GM18499 (cell line): ENCODE data around the gene PNKP.

Experiments
- ATAC-seq: cut with Tn5 transposase; IDR thresholded peaks from one replicate; pipeline ENCODE4 v1.9.1; 2021; ENCODE audit warnings: moderate number of reproducible peaks; ENCODE audit not compliant: insufficient read depth, unreplicated experiment

PNKP gene

DNA sequence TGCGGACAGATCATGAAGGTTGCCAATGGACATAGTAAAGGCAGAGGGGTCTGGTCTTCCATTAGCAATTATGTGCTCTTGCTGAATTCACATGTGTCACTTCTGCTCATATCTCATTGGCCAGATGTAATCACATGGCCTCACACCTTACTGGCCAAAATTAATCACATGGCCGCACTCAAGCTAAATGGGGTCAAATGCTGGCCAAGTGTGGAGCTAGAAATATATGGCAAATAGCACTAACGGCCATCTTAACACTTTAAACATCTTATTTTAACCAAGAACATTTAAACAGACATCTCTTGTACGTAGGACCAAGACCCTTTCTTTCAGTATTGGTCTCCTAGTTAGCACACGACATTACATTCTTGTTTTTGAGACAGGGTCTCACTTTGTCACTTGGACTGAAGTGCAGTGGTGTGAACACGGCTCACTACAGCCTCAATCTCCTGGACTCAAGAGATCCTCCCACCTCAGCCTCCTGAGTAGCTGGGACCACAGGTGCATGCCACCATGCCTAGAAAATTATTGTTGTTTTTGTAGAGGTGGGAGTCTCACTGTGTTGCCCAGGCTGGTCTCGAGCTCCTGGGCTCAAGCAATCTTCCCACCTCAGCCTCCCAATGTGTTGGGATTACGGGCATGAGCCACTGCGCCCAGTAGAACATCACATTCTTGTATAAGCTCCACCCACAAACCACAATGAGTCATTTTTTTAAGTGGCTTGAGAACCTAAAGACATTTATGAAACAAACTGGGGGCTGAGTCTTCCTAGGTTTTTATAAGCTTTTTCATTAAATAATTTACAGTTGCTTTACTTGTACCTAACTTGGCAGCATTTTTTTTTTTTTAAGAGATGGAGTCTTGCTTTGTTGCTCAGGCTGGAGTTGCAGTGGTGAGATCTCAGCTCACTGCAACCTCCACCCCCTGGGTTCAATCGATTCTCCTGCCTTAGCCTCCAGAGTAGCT is 19.4 kb downstream of the PNKP start:
- ATAC-seq, result no peak

DNA sequence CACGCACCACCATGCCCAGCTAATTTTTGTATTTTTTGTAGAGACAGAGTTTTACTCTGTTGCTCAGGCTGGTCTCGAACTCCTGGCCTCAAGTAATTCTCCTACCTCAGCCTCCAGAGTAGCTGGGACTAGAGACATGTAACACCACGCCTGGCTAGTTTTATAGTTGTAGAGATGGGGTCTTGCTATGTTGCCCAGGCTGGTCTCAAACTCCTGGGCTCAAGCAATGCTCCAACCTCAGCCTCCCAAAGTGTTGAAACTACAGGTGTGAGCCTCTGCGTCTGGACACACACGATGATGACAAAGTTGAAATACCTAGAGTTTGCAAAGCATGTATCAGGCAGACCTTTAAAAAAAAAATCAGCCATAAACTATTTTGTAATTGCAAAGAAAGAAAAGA is 21.0 kb downstream of the PNKP start:
- ATAC-seq, result no peak

DNA sequence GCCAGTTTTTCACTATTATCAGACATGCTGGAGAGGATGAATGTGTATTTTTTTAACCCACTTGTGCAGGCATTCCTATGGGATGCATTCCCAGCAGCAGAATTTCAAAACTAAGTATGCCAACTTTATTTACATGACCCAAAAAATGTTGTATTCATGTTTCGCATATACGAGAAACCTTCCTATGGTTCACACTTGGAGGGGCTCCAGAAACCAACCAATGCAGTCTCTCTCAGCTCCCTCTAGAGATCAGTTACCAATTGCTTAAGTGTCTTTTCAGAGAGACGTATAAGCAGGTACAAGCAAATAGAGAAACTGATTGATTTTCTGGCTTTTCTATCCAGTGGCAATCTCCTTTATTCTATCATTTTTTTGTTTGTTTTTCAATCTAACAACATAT is 22.0 kb downstream of the PNKP start:
- no peak for ATAC-seq

DNA sequence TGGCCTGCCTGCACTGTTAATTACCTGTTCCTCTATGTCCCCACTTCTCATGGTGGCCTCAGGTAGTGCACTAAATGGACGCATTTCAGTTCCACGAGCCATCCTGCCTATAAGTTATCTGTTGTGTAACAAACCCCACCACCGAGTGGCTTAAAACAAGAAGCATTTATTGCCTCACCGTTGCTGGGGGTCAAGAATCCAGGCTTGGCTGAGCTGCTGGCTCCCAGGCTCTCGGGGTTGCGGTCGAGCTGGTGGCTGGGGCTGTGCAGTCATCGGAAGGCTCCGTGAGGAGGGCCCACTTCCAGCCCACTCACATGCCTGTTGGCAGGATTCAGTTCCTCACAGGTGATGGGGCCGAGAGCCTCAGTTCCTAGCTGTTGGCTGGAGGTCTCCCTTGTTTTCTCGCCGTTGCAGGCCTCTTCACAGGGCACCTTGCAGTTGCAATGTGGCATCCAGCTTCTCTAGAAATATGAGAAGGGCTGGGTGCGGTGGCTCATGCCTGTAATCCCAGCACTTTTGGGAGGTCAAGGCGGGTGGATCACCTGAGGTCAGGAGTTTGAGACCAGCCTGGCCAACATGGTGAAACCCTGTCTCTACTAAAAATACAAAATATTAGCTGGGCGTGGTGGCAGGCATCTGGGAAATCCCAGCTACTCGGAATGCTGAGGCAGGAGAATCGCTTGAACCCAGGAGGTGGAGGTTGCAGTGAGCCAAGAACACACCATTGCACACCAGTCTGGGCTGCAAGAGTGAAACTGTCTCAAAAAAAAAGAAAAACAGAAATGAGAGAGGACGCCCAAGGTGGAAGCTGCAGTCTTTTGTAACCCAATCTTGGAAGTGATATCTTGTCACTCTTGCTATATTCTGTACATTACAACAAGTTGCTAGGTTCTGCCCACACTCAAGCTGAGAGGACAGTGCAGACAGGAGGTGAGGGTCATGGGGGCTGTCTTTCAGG is 23.0 kb downstream of the PNKP start:
- ATAC-seq, result no peak

DNA sequence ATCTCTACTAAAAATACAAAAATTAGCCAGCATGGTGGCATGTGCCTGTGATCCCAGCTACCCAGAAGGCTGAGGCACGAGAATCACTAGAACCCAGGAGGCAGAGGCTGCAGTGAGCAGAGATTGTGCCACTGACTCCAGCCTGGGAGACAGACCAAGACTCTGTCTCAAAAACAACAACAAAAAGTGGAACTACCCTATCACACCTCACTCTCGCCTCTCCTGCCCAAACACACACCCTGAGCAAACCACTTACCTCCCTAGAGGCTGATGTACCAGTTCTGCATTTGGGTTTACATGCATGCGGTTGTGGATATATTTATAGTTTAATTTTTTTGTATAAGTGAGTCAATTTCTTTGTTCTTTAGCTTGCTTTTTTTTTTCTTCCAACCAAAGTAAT is 24.1 kb downstream of the PNKP start:
- ATAC-seq, result no peak

DNA sequence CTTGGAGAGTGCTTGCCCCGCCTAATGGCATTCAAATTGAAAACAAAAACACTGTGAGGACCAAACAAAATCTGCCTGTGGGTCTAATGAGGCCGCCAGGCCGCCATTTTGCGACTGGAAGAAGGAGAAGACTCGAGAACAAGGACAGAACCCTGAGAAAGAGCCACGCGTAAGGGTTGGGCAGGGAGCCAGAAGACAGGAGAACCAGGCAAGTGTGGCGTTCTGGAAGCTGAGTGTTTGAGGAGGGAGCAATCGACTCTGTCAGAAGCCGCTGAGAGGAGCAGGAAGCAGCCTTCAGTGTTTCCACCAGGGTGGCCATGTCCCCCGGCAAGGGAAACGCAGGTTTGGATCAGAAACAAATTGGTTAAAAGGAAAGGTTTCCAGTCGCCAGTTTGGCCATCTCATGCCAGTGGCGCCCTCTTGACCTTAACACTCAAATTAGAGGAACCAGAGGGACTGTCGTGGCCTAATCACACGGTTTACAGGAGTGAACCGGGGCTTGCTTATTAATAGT is 26.6 kb downstream of the PNKP start:
- no peak for ATAC-seq

DNA sequence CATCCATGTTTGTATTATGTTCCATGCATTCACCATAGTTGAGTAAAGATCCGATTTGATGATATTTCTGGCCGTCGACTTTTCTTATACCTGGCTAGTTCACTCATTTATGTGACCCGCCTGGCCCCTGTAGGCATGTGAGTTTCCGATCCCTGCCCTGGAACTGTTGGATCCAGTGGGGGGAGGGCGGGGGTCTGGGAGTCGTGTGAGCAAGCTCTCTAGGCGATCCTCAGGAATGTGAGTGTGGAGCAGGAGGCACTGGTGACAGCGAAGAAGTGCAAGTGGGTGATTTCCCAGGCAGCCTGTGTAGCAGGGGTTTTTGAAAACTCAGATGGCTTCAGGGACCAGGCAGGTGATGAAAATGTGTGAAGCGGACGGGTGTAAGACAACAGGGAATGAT is 27.1 kb downstream of the PNKP start:
- ATAC-seq, result no peak

DNA sequence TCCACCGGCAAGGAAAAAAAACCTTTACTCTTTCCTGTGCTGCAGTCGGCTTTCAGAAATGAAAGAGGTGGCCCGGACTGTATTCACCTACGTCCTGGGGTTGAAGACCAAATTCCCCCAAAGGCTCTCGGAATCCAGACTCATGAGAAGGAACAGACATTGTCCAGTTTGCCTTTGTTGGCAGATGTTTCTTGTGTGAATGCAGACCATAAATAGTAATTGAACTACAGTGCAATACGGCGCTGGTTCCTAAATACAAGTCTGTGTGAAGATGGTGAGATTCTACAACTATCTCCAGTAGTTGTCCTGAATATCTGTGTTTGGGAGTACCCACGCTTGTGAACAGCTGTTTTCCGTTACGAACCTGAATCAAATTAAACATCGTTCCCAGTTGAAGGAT is 27.7 kb downstream of the PNKP start:
- no peak for ATAC-seq

DNA sequence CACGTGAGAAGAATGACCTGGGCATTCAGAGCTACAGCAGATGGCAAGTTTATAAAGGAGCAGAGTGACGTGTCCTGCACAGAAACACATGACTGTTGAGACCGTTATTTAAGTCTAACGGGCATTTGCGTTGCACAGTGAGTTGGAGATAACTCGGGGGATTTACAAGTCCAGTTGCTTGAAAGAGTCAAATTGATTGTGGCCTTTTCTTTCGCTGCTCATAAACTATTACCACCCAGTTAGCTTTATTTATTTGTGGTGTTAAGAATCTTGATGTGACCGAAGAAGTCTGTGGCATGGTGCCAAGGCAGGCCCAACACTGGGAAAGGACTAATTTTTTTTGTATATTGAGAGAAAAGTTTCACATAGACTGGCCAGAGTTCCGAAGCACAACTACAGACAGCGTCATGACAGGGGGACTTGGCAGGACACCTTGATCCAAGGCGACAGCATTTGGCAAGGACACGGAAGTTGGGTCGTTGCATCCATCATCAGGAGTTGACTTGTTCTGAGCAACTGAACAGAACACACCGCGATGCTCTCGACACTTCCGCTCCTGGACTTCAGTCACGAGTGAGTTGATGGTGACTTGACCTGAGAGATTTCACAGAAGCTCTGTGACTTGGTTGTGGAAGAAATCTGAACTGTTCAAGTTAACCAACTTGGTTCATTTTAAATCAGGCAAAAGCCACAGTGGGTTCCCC is 28.3 kb downstream of the PNKP start:
- ATAC-seq, result no peak

DNA sequence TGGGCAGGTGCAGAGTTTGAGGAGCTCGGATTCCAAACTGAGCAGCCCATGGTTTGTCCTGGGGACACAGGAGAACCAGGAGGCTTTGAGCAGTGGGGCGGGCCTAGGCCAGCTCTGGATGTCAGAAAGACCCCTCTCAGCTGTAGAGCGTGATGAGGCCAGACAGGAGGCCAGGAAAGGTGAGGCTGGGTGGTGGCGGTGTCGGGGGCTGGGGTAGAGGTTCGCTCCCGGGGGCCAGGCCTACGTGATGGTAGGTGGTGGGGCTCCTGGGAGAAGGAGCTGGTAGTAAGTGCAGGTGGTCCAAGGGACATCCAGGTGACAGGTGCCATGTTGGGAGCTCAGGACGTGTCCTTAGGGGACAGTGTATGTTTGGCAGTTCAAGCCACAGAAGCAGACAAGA is 30.0 kb downstream of the PNKP start:
- no peak for ATAC-seq

DNA sequence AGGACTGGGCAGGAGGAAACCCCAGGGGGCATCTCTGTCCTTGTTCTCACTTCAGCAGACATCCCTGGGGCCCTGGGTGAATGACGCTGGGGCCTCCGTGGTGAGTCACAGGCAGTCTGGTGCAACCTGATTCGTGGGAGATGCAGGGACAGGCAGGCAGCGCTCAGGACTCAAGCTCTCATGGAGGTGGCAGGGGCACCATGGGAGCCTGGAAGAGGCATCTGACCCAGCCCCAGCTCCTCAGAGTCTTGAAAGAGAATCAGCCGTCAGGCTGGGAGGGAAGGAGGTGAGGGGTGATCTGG is 30.4 kb downstream of the PNKP start:
- ATAC-seq, result no peak

DNA sequence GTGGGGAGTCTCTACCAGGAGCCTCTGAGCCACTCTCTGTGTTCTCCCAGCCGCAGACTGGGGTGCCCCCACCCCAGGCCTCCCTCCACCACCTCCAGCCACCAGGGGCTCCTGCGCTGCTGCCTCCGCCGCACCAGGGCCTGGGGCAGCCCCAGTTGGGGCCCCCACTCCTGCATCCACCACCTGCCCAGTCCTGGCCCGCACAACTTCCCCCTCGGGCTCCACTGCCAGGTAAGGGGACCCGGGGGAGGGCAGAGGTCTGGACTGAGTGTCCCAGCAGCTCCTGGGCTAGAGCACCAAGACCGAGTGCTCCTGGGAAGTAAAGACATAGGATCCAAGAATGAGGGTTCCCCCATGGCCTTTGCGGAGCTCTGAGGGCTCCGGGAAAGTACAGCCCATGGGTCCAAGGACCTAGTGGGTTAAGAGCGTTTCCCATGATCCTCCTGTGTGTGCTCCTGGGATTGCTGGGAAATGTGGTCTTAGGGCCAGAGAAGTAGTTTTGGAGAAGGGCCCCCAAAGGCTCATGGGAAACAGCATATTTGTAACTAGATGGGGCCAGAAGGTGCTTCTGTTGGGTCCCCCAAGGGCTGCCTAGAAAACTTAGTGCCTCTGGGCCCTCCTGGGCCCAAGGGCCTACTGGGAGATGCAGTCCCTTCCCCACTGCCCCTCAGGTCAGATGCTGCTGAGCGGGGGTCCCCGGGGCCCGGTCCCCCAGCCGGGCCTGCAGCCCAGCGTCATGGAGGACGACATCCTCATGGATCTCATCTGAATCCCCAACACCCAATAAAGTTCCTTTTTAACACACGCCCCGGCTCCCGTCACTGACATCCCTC is 31.0 kb downstream of the PNKP start:
- ATAC-seq, result no peak

DNA sequence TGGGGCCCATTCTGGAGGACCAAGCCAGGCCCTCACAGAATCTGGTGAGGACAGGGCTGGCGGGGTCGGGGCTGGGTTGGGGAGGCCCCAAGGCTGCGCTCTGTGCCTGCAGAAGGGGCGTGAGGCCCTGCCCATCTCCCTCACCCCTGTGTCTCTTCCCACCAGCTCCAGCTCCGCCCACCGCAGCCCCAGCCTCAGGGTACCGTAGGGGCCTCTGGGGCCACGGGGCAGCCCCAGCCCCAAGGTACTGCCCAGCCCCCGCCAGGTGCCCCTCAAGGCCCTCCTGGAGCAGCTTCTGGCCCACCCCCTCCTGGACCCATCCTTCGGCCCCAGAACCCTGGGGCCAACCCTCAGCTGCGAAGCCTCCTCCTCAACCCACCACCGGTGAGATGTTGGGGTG is 31.8 kb downstream of the PNKP start:
- no peak for ATAC-seq

DNA sequence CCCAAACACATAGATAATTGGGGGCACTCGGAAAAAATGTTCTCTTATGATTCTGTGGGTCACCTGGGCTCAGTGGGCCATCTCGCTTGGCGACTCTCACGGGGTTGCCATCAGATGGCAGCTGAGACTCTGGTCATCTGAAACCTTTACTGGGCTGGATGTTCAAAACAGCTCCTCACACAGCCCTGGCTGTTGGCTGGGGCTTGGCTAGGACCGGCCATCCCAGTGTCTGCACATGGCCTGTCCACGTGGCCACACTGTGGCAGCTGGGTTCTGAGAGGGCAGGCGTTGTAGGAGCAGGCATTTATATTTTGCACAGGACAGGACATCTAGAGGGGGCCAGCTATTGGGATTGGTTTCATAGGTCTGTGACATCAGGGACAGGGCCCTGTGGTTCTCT is 33.8 kb downstream of the PNKP start:
- no peak for ATAC-seq

DNA sequence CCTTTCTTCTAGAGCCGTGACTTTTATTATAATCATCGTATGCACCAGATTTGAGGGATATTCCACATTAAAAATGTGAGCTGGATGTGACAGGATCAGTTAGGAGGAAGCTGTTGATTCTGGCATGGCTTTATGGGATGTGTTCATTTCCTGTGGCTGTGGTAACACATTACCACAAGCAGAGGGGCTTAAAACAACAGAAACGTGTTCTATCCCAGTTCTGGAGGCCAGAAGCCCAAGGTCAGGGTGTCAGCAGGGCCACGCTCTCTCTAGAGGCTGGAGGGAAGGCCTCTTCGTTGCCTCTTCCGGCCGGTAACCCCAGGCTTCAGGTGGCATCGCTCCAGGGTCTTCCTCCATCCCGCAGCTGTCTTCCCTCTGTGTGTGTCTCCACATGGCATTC is 34.8 kb downstream of the PNKP start:
- ATAC-seq, result no peak

DNA sequence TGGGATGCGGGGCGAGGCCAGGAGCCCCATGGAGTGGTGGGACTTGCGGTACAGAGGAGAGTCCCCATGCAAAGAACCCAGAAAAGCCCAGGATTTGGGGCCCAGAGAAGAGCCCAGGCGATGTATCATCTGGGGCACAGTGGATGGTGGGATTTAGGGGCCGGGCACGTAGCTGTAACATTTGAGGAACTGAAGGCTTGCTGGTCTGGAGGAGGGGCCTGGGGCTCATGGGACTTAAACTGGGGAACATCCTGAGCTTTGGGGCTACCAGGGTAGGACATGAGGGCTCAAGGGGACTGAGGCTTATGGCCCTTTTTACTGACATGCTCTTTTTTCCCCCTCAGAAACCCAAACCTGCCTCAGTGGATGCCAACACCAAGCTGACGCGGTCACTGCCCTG is 35.8 kb downstream of the PNKP start:
- ATAC-seq, result no peak

DNA sequence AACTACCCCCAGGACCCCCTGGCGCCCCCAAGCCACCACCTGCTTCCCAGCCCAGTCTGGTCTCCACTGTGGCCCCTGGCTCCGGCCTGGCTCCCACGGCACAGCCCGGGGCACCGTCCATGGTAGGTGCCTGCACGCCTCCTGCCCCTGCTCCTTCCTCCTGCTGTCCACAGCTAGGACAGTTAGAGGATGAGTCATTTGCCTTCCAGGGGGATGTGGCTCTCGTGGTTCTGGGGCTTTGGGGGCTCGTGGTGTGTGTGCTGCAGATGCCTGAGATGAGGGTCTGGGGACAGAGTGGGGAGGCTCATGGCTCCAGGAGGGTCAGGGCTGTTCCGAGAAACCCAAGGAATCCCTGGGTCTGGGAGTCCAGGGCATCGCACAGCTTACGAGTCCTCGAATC is 36.6 kb downstream of the PNKP start:
- ATAC-seq, result no peak

DNA sequence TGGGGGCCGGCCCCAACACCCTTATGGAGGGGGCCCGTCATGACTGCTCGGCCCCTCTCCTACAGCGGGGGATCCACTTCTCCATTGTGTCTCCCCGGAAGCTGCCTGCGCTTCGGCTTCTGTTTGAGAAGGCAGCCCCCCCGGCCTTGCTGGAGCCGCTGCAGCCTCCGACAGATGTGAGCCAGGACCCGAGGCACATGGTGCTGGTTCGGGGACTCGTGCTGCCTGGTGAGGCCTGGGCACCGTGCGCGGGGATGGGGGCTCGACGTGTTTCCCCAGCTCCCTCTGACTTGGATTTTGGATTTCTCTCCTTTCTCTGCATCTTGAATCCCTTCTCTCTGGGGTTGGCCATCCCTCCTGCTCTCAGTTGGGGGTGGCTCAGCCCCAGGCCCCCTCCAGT is 37.7 kb downstream of the PNKP start:
- ATAC-seq, result no peak

DNA sequence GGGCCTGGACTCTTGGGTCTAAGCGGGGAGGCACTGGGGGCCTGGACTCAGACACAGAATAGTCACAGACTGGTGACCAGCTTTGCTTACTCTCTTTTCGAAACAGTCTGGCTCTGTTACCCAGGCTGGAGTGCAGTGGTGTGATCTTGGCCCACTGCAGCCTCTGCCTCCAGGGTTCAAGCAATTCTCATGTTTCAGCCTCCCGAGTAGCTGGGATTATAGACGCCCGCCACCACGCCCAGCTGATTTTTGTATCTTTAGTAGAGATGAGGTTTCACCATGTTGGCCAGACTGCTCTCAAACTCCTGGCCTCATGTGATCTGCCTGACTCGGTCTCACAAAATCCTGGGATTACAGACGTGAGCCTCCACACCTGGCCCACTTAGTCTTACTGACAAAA is 38.2 kb downstream of the PNKP start:
- no peak for ATAC-seq

DNA sequence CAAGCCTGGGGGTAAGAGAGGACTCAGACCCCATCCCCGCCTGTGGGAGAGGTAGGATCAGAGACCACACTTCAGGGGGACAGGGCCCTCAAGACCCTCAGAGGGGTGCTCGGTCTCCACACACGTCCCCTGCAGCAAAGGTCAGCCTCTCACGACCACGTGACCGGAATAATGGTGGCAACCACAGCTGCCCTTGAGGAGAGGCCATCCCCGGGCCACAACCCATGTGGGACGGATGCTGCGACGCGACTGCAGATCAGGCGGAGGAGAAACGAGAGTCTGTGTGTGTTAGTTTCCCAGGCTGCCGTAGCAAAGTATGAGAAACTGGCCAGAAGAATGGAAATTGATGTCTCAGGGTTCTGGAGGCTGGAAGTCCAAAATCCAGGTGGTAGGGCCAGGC is 40.3 kb downstream of the PNKP start:
- ATAC-seq, result no peak
